Measurements from ENCODE around the gene SAMHD1.
"Not testable (repeated sequence)": the region's sequence is repeated elsewhere in the genome, so short reads cannot be mapped to it uniquely, and the experiment has no call there.

DNA sequence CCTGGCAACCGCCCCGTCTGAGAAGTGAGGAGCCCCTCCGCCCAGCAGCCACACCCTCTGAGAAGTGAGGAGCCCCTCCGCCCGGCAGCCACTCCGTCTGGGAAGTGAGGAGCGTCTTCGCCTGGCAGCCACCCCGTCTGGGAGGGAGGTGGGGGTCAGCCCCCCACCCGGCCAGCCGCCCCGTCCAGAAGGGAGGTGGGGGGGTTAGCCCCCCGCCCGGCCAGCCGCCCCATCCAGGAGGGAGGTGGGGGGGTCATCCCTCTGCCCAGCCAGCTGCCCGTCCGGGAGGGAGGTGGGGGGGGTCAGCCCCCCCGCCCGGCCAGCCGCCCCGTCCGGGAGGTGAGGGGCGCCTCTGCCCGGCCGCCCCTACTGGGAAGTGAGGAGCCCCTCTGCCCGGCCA is 48.7 kb upstream of the SAMHD1 start:
- TF ChIP-seq, protein P1, sequence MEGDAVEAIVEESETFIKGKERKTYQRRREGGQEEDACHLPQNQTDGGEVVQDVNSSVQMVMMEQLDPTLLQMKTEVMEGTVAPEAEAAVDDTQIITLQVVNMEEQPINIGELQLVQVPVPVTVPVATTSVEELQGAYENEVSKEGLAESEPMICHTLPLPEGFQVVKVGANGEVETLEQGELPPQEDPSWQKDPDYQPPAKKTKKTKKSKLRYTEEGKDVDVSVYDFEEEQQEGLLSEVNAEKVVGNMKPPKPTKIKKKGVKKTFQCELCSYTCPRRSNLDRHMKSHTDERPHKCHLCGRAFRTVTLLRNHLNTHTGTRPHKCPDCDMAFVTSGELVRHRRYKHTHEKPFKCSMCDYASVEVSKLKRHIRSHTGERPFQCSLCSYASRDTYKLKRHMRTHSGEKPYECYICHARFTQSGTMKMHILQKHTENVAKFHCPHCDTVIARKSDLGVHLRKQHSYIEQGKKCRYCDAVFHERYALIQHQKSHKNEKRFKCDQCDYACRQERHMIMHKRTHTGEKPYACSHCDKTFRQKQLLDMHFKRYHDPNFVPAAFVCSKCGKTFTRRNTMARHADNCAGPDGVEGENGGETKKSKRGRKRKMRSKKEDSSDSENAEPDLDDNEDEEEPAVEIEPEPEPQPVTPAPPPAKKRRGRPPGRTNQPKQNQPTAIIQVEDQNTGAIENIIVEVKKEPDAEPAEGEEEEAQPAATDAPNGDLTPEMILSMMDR (IDR thresholded peaks at IDR 0.05): not testable (repeated sequence)
- not testable (repeated sequence) for TF ChIP-seq ZFX (IDR thresholded peaks at IDR 0.05; ENCODE audit: borderline replicate concordance)
